H1 (cell line): ENCODE measurements around the gene TNPO3. TPM values are rescaled to one million over a fixed set of nuclear protein-coding genes. Genes with fewer than 3 reads are reported as not detected.

Source experiments
- CTCF ChIA-PET: fragments of 300-600 bp; sonication (Branson Sonifier 250); formaldehyde crosslinking; loops from one replicate; lab custom pipeline; 2021; ENCODE audit not compliant: partially characterized antibody; lab: Charles Lee
- POLR2A ChIA-PET: fragments of 300-600 bp; sonication (Branson Sonifier 250); formaldehyde crosslinking; loops from one replicate; lab custom pipeline; 2021; ENCODE audit warnings: inconsistent platforms; ENCODE audit not compliant: partially characterized antibody; lab: Charles Lee
- DNase-seq, 2 experiments: peaks; one replicate each; pipeline versions ENCODE4 v3.0.0 to v3.0.0-alpha.2; 2010 to 2022; ENCODE audit warnings: low spot score in 2 of 2, low read depth in 1 of 2, mixed read lengths in 1 of 2
- FAIRE-seq: peaks from 2 replicates; lab custom pipeline; 2011; peaks lifted over from hg19 to GRCh38; lab: Jason Lieb, UNC
- H2AFZ ChIP-seq: 2 replicates; pipeline ENCODE4 v1.8.1; 2012; ENCODE audit warnings: low read length, inconsistent platforms
- H2AK5ac ChIP-seq: 2 replicates; pipeline ENCODE4 v1.6.1; 2013; ENCODE audit warnings: low read depth, low read length
- H2BK120ac ChIP-seq: replicated peaks from 2 replicates; pipeline ENCODE3; 2013; ENCODE audit warnings: low read depth, low read length, inconsistent platforms
- H2BK12ac ChIP-seq: 2 replicates; pipeline ENCODE4 v1.6.1; 2013; ENCODE audit warnings: low read depth, low read length
- H2BK15ac ChIP-seq: 2 replicates; pipeline ENCODE4 v1.6.1; 2013; ENCODE audit warnings: low read length
- H2BK20ac ChIP-seq: 2 replicates; pipeline ENCODE4 v1.6.1; 2013; ENCODE audit warnings: low read length
- H2BK5ac ChIP-seq: 2 replicates; pipeline ENCODE4 v1.6.1; 2013; ENCODE audit warnings: low read depth, low read length
- H3K14ac ChIP-seq: 2 replicates; pipeline ENCODE4 v1.6.1; 2013; ENCODE audit warnings: inconsistent platforms; ENCODE audit not compliant: insufficient read length
- H3K18ac ChIP-seq: 2 replicates; pipeline ENCODE4 v1.6.1; 2013; ENCODE audit warnings: low read length; ENCODE audit errors: extremely low read depth
- H3K23ac ChIP-seq: 2 replicates; pipeline ENCODE4 v1.6.1; 2013; ENCODE audit warnings: inconsistent platforms; ENCODE audit not compliant: insufficient read length
- H3K23me2 ChIP-seq: 2 replicates; pipeline ENCODE4 v1.6.1; 2013; ENCODE audit warnings: low read depth, low read length
- H3K27ac ChIP-seq: 2 replicates; pipeline ENCODE4 v1.6.1; 2011; ENCODE audit warnings: low read depth, low read length, inconsistent platforms
- H3K27me3 ChIP-seq, 4 experiments: replicated peaks in 1 of 4; 1 replicate in 1 of 4; 2 replicates in 3 of 4; pipeline versions ENCODE4 v1.6.1 to v1.8.1; 2011 to 2013; ENCODE audit warnings: low read length in 3 of 4, mild to moderate bottlenecking in 3 of 4, inconsistent platforms in 2 of 4, mixed read lengths in 2 of 4, moderate library complexity in 1 of 4; ENCODE audit not compliant: control insufficient read depth in 3 of 4, insufficient read depth in 3 of 4; ENCODE audit errors: extremely low read depth in 1 of 4
- H3K36me3 ChIP-seq, 4 experiments: 2 replicates each; pipeline versions ENCODE4 v1.6.1 to v1.8.1; 2011 to 2013; ENCODE audit warnings: mild to moderate bottlenecking in 4 of 4, low read length in 3 of 4, moderate library complexity in 2 of 4, control low read depth in 1 of 4, inconsistent platforms in 1 of 4; ENCODE audit not compliant: insufficient read depth in 4 of 4, control insufficient read depth in 2 of 4
- H3K4ac ChIP-seq: replicated peaks from 2 replicates; pipeline ENCODE3; 2013; ENCODE audit warnings: low read length, low read depth, mixed read lengths, inconsistent platforms; ENCODE audit not compliant: insufficient read length
- H3K4me1 ChIP-seq, 4 experiments: replicated peaks in 1 of 4; 1 replicate in 1 of 4; 2 replicates in 3 of 4; pipeline versions ENCODE4 v1.6.1 to v1.8.1; 2011 to 2013; ENCODE audit warnings: low read length in 3 of 4, inconsistent platforms in 2 of 4, mixed read lengths in 1 of 4; ENCODE audit not compliant: insufficient read depth in 4 of 4, control insufficient read depth in 3 of 4
- H3K4me2 ChIP-seq, 2 experiments: 2 replicates each; pipeline versions ENCODE4 v1.6.1 to v1.8.1; 2011 to 2013; ENCODE audit warnings: low read depth in 2 of 2, low read length in 2 of 2, control low read depth in 1 of 2, inconsistent platforms in 1 of 2, mild to moderate bottlenecking in 1 of 2; ENCODE audit not compliant: insufficient read depth in 1 of 2
- H3K4me3 ChIP-seq, 4 experiments: fragments of 200-600, 300-600 bp in 1 of 4; sonication (generic), shearing (Covaris generic), sonication (Bioruptor Twin) in 1 of 4; 2 replicates each; pipeline versions ENCODE4 v1.5.1 to v1.8.1; 2011 to 2016; ENCODE audit warnings: low read length in 4 of 4, low read depth in 3 of 4, control low read depth in 2 of 4, inconsistent platforms in 2 of 4, mild to moderate bottlenecking in 2 of 4, mixed read lengths in 1 of 4, moderate library complexity in 1 of 4; ENCODE audit not compliant: insufficient read depth in 2 of 4; ENCODE audit errors: extremely low read depth in 1 of 4
- H3K56ac ChIP-seq: replicated peaks from 2 replicates; pipeline ENCODE3; 2013; ENCODE audit warnings: low read depth, mild to moderate bottlenecking, mixed read lengths, low read length, inconsistent platforms; ENCODE audit not compliant: insufficient read length
- H3K79me1 ChIP-seq: 2 replicates; pipeline ENCODE4 v1.6.1; 2013; ENCODE audit warnings: low read depth, low read length, control low read depth
- H3K79me2 ChIP-seq, 2 experiments: 2 replicates each; pipeline versions ENCODE4 v1.6.1 to v1.8.1; 2012 to 2013; ENCODE audit warnings: low read length in 2 of 2, mild to moderate bottlenecking in 2 of 2, inconsistent platforms in 1 of 2; ENCODE audit not compliant: insufficient read depth in 2 of 2, control insufficient read depth in 1 of 2
- H3K9ac ChIP-seq, 4 experiments: replicated peaks in 1 of 4; 1 replicate in 1 of 4; 2 replicates in 3 of 4; pipeline versions ENCODE4 v1.6.1 to v1.8.1; 2011 to 2013; ENCODE audit warnings: low read depth in 3 of 4, low read length in 3 of 4, control low read depth in 2 of 4, mild to moderate bottlenecking in 2 of 4, moderate library complexity in 2 of 4, inconsistent platforms in 1 of 4; ENCODE audit errors: extremely low read depth in 1 of 4
- H3K9me3 ChIP-seq, 2 experiments: 2 replicates each; pipeline versions ENCODE4 v1.6.1 to v1.8.1; 2012 to 2013; ENCODE audit warnings: mild to moderate bottlenecking in 2 of 2, moderate library complexity in 2 of 2, control low read depth in 1 of 2, inconsistent platforms in 1 of 2, low read depth in 1 of 2, low read length in 1 of 2, mixed read lengths in 1 of 2; ENCODE audit not compliant: insufficient read depth in 2 of 2
- H4K20me1 ChIP-seq, 2 experiments: replicated peaks in 1 of 2; 2 replicates each; pipeline versions ENCODE3 to v1.8.1; 2011 to 2013; ENCODE audit warnings: inconsistent platforms in 2 of 2, low read length in 2 of 2, mild to moderate bottlenecking in 1 of 2; ENCODE audit not compliant: insufficient read depth in 2 of 2, control insufficient read depth in 1 of 2
- H4K5ac ChIP-seq: 2 replicates; pipeline ENCODE4 v1.6.1; 2013; ENCODE audit warnings: low read length, low read depth, mixed read lengths, inconsistent platforms; ENCODE audit not compliant: insufficient read length
- H4K8ac ChIP-seq: 2 replicates; pipeline ENCODE4 v1.8.0; 2013; ENCODE audit warnings: mild to moderate bottlenecking, moderate library complexity, low read length, inconsistent platforms; ENCODE audit not compliant: insufficient read depth; ENCODE audit errors: extremely low read depth
- H4K91ac ChIP-seq: replicated peaks from 2 replicates; pipeline ENCODE3; 2013; ENCODE audit warnings: low read length, mixed read lengths, inconsistent platforms; ENCODE audit not compliant: insufficient read length
- TAF7 ChIP-seq: optimal IDR thresholded peaks from 2 replicates; pipeline ENCODE3; 2011; ENCODE audit warnings: low read depth, mild to moderate bottlenecking, inconsistent platforms, low read length, moderate library complexity, borderline replicate concordance
- WGBS, 2 experiments: shearing (Covaris generic) in 1 of 2; methylation state at CpG; one replicate each; pipeline versions ENCODE4 v1.1.6 to v1.1.7; 2013 to 2015; ENCODE audit warnings: low lambda C conversion rate in 2 of 2, mixed read lengths in 2 of 2, inconsistent platforms in 1 of 2, low coverage in 1 of 2, missing lambda C conversion rate in 1 of 2; ENCODE audit not compliant: insufficient replicate concordance in 2 of 2, insufficient coverage in 1 of 2, insufficient read length in 1 of 2; ENCODE audit errors: extremely low coverage in 1 of 2, missing lambda C conversion rate in 1 of 2; 5-methylcytosine and 5-hydroxymethylcytosine counted together
- polyA plus RNA-seq, 7 experiments: library from polyadenylated mRNA; depleted of rRNA in 3 of 7; stranded (reverse) in 5 of 7; unstranded in 2 of 7; fragments of >200 nt in 5 of 7; fragments of 200-250 nt in 2 of 7; gene quantifications; 1 replicate in 5 of 7; 2 replicates in 1 of 7; 4 replicates in 1 of 7; pipeline versions ENCODE4 v1.2.1 to v1.2.3, GENCODE V29; 2011 to 2013; ENCODE audit warnings: missing spikeins in 2 of 7, mixed read lengths in 2 of 7
- total RNA-seq: library from RNA; stranded (reverse); fragmentation: NEBNext Ultra II Directional; extraction: Animal tissue kit (Norgen Biotek cat#: 25700); gene quantifications from 2 replicates; pipeline ENCODE4 v1.2.1, GENCODE V29; 2021

The TNPO3 gene
- total and polyA plus RNA-seq, 2 of the 8 experiments (the other 6 are each of a cell fraction or from before 2014, with no cell fraction given), result 67.6 to 99.2 TPM

GRCh38 chr7:128941946-128942526, 112.9 kb downstream of the TNPO3 start:
- no peak overlapping the region for H4K8ac ChIP-seq
- no peak overlapping the region for H2BK5ac ChIP-seq
- H3K18ac ChIP-seq, result no peak overlapping the region
- H3K9ac ChIP-seq, result no peak overlapping the region
- peaks cover 13% of the 10 kb centered on the region; the same call in 1 of the 2 replicates for H3K23me2 ChIP-seq
- no peak overlapping the region for H3K56ac ChIP-seq
- no peaks in the 10 kb centered on the region for H3K36me3 ChIP-seq
- H3K9me3 ChIP-seq, result no peaks in the 10 kb centered on the region
- H2AK5ac ChIP-seq, result no peak overlapping the region
- H3K23ac ChIP-seq, result no peak overlapping the region
- peaks cover 0 to 7% (median 3%) of the 10 kb centered on the region in 4 experiments; a peak in 2 of 7 replicates for H3K4me1 ChIP-seq
- H2BK20ac ChIP-seq, result no peak overlapping the region
- ChIA-PET POLR2A (no interaction called here), CTCF (interaction anchor here (0.8 to 2.1 kb wide), 6 partner anchors 13 to 149 kb away, joined by 3 to 6 read pairs (median 4); partner anchors contain the start of gene KCP)
- H4K91ac ChIP-seq, result no peak overlapping the region
- peaks cover 19 to 40% (median 31%) of the 10 kb centered on the region in 4 experiments for H3K27me3 ChIP-seq
- no peaks in the 10 kb centered on the region for H3K79me1 ChIP-seq
- no peak overlapping the region for H2BK15ac ChIP-seq
- no peak for TF ChIP-seq TAF7
- no peak overlapping the region for H2AFZ ChIP-seq
- DNase-seq (peak in 1 of 2 experiments; percentile 41), FAIRE-seq (no peak)
- H3K4ac ChIP-seq, result no peak overlapping the region
- no peak overlapping the region for H3K14ac ChIP-seq
- no peak overlapping the region for H2BK12ac ChIP-seq
- H3K4me2 ChIP-seq, result no peak overlapping the region
- H4K20me1 ChIP-seq, result peaks cover 0 to 3% of the 10 kb centered on the region in 2 experiments
- 97% methylated on average over 10 of the region's 16 CpGs; no CpG with 5 or more reads in 1 of the 2 experiments for WGBS, 2 experiments
- no peak overlapping the region for H3K4me3 ChIP-seq
- H2BK120ac ChIP-seq, result no peak overlapping the region
- H3K27ac ChIP-seq, result no peak overlapping the region
- no peak overlapping the region for H4K5ac ChIP-seq
- H3K79me2 ChIP-seq, result no peaks in the 10 kb centered on the region
